ENCODE data around the gene FRAS1.
A peak's percentile ranks its signal among the peaks of the same experiment; 100 is the strongest.
"Not testable (repeated sequence)": the region's sequence is repeated elsewhere in the genome, so short reads cannot be mapped to it uniquely, and the experiment has no call there.

FRAS1 gene

DNA sequence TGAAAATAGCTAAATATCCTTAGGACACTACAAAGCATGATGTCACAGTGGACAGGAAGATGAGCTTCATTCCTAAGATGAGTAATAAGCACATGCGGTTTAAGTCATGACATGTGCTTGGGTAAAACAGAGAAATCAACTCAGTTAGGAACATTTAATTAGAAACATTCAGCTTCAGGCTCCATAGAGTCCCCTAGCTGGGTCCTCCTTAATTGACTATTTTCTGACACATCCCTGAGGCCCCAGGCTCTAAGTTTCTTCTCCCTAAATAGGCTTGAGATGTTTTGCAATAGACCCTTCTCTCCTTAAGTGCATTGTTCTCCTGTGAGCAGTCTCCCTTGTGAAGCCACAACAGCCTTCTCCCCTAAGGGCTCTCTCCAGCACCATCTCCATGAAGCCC is 424.1 kb downstream of the FRAS1 start:
- DNase-seq (ENCODE audit: low read depth), result peak; percentile 92
- Histone ChIP-seq H3K36me3 (ENCODE audit: control insufficient read depth, insufficient read depth, low read length, severe bottlenecking) (peaks cover 3% of the 10 kb centered on the region), H3K9ac (ENCODE audit: low read length) (peak overlapping the region; percentile 72), H3K4me1 (ENCODE audit: control insufficient read depth, insufficient read depth, low read length) (peaks cover 52% of the 10 kb centered on the region), H3K27me3 (replicated peaks; ENCODE audit: control insufficient read depth, insufficient read depth, low read length) (no peaks in the 10 kb centered on the region), H3K4me3 (ENCODE audit: low read length) (no peak overlapping the region), H3K9me3 (ENCODE audit: control insufficient read depth, low read length) (no peaks in the 10 kb centered on the region)

DNA sequence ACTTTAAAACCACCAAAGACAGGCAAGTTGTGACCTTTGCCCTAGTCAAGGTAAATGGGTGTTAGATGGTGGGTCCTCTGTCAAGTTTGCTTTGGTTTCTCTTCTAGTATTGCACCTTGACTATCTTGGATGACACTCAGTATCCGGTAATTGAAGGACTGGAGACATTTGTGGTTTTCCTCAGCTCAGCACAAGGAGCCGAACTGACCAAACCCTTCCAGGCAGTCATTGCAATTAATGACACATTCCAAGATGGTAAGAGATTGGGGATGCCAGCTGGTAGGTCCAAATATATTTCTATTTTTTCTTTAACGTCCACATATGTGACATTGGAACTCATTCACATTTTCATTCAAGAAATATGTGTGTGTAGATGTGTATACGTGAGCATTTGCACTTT is 425.2 kb downstream of the FRAS1 start:
- DNase-seq (ENCODE audit: low read depth), result no peak
- Histone ChIP-seq H3K9me3 (ENCODE audit: control insufficient read depth, low read length) (no peaks in the 10 kb centered on the region), H3K9ac (ENCODE audit: low read length) (no peak overlapping the region), H3K4me3 (ENCODE audit: low read length) (no peak overlapping the region), H3K27me3 (replicated peaks; ENCODE audit: control insufficient read depth, insufficient read depth, low read length) (no peaks in the 10 kb centered on the region), H3K4me1 (ENCODE audit: control insufficient read depth, insufficient read depth, low read length) (peaks cover 48% of the 10 kb centered on the region), H3K36me3 (ENCODE audit: control insufficient read depth, insufficient read depth, low read length, severe bottlenecking) (peaks cover 3% of the 10 kb centered on the region)

DNA sequence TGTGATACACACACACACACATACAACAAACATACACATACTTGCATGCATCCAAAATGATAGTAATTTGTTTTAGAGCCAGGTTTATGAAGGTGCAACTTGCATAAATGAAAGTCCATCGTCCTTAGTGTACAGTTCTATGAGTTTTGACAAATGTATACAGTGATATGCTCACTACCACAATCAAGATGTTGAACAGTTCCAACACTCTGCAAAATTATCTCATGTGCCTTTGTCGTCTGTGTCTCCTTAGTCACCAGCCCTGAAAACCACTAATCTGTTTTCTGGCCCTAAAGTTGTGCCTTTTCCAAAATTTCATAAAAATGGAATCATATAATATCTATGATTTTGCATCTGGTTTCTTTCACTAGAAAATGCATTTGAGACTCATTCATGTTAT is 426.7 kb downstream of the FRAS1 start:
- Histone ChIP-seq H3K36me3 (ENCODE audit: control insufficient read depth, insufficient read depth, low read length, severe bottlenecking) (peaks cover 3% of the 10 kb centered on the region), H3K4me1 (ENCODE audit: control insufficient read depth, insufficient read depth, low read length) (peaks cover 42% of the 10 kb centered on the region), H3K4me3 (ENCODE audit: low read length) (no peak overlapping the region), H3K9ac (ENCODE audit: low read length) (no peak overlapping the region), H3K27me3 (replicated peaks; ENCODE audit: control insufficient read depth, insufficient read depth, low read length) (no peaks in the 10 kb centered on the region), H3K9me3 (ENCODE audit: control insufficient read depth, low read length) (no peaks in the 10 kb centered on the region)
- no peak for DNase-seq (ENCODE audit: low read depth)

DNA sequence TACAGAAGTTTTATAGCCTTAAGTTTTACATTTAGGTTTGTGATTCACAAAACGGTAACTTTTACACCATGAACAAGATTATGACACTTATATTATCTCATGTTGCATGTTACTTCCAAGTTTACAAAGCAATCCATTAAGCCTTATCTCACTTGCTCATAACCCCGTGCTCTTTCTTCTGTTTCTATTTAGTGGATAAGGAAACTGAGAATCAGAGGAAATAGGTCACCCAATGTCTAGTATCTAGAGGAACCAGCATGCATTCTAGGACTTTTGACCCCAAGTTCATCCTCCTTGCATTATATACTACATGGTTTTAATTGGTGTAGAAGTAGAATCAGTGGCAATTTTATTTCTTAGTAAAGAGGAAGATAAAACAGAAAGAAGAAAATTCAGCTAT is 427.5 kb downstream of the FRAS1 start:
- Histone ChIP-seq H3K36me3 (ENCODE audit: control insufficient read depth, insufficient read depth, low read length, severe bottlenecking) (peaks cover 7% of the 10 kb centered on the region), H3K27me3 (replicated peaks; ENCODE audit: control insufficient read depth, insufficient read depth, low read length) (no peaks in the 10 kb centered on the region), H3K9ac (ENCODE audit: low read length) (no peak overlapping the region), H3K9me3 (ENCODE audit: control insufficient read depth, low read length) (no peaks in the 10 kb centered on the region), H3K4me3 (ENCODE audit: low read length) (no peak overlapping the region), H3K4me1 (ENCODE audit: control insufficient read depth, insufficient read depth, low read length) (peaks cover 42% of the 10 kb centered on the region)
- no peak for DNase-seq (ENCODE audit: low read depth)

DNA sequence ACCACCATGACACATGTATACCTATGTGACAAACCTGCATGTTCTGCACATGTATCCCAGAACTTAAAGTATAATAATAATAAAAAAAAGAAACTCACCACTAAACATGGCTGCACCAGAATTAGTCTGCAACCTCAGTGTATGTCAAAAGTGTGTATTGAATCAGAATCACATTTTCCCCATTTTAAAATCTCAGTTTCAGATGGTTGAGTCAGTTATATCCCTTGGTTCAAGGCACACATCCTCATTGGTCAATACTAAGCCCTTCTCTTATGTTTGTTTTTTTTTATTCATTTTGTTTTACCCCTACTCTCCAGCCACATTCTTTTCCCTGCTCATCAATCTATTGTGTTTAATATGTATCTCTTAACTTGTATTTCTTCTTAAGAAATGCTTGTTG is 436.6 kb downstream of the FRAS1 start:
- Histone ChIP-seq H3K4me1 (ENCODE audit: control insufficient read depth, insufficient read depth, low read length) (peaks cover 17% of the 10 kb centered on the region), H3K4me3 (ENCODE audit: low read length) (no peak overlapping the region), H3K27me3 (replicated peaks; ENCODE audit: control insufficient read depth, insufficient read depth, low read length) (no peaks in the 10 kb centered on the region), H3K9me3 (ENCODE audit: control insufficient read depth, low read length) (no peaks in the 10 kb centered on the region), H3K9ac (ENCODE audit: low read length) (no peak overlapping the region), H3K36me3 (ENCODE audit: control insufficient read depth, insufficient read depth, low read length, severe bottlenecking) (peaks cover 4% of the 10 kb centered on the region)
- no peak for DNase-seq (ENCODE audit: low read depth)

DNA sequence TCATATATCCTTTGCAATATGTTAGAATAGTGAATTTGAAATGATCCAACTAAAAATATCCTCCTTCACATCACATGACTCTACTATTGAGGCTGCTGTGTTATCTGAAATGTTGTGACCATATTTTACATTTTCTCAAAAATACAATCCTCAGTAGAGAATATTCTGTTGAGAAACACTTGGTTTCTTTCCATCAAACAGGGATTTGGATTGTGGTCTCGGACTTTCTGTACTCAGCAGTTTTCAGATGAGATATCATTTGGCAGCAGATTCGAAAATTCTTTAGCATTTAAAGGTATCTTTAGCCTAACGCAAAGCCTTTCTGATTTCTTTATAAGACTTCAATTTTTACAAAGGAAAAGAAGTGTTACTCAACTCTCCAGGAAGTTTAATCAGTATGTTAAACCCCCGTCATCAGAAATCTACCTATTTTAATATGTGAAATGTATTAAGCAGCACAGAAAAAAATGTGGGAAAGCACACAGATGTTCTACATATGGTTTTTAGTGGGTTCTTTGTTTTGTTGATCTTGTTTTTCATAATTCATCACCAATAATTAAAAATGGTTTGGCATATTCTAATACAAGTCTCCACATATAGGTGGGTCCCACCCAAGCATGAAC is 439.0 kb downstream of the FRAS1 start:
- H3K27me3 ChIP-seq (replicated peaks; ENCODE audit: control insufficient read depth, insufficient read depth, low read length), result no peaks in the 10 kb centered on the region
- peak overlapping the region; percentile 78 for H3K9ac ChIP-seq (ENCODE audit: low read length)
- no peaks in the 10 kb centered on the region for H3K36me3 ChIP-seq (ENCODE audit: control insufficient read depth, insufficient read depth, low read length, severe bottlenecking)
- H3K4me3 ChIP-seq (ENCODE audit: low read length), result peak overlapping the region; percentile 67
- no peaks in the 10 kb centered on the region for H3K9me3 ChIP-seq (ENCODE audit: control insufficient read depth, low read length)
- H3K4me1 ChIP-seq (ENCODE audit: control insufficient read depth, insufficient read depth, low read length), result peaks cover 17% of the 10 kb centered on the region
- peak; percentile 63 for DNase-seq (ENCODE audit: low read depth)

DNA sequence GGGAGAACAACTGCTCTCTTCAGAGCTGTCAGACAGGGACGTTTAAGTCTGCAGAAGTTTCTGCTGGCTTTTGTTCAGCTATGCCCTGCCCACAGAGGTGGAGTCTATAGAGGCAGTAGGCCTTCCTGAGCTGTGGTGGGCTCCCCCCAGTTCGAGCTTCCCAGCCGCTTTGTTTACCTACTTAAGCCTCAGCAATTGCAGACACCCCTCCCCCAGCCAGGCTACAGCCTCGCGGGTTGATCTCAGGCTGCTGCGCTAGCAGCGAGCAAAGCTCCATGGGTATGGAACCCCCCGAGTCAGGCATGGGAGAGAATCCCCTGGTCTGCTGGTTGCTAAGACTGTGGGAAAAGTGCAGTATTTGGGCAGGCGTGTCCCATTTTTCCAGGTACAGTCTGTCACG is 449.1 kb downstream of the FRAS1 start:
- DNase-seq (ENCODE audit: low read depth); H3K36me3 ChIP-seq (ENCODE audit: control insufficient read depth, insufficient read depth, low read length, severe bottlenecking); H3K4me3 ChIP-seq (ENCODE audit: low read length); H3K9me3 ChIP-seq (ENCODE audit: control insufficient read depth, low read length); H3K4me1 ChIP-seq (ENCODE audit: control insufficient read depth, insufficient read depth, low read length); H3K9ac ChIP-seq (ENCODE audit: low read length); H3K27me3 ChIP-seq (replicated peaks; ENCODE audit: control insufficient read depth, insufficient read depth, low read length): not testable (repeated sequence)

DNA sequence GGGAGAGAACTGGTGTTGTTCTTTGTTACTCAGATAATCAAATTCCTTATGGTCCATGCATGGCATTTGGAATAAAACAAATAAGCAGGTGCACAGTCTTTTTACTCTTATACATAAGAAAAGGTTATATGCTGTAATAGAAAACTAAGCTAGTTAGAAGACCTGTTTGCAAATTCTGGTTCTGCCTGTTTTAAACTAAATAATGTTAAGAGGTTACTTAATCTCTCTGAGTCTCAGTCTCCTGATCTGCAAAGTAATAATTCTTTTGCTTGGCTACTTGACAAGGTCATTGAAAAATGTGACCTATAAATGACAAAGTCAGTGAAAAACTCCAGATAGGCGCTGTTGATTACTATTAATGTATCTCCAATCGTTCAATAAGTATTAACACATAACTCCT is 451.9 kb downstream of the FRAS1 start:
- Histone ChIP-seq H3K9me3 (ENCODE audit: control insufficient read depth, low read length) (no peaks in the 10 kb centered on the region), H3K4me3 (ENCODE audit: low read length) (no peak overlapping the region), H3K4me1 (ENCODE audit: control insufficient read depth, insufficient read depth, low read length) (no peaks in the 10 kb centered on the region), H3K9ac (ENCODE audit: low read length) (no peak overlapping the region), H3K36me3 (ENCODE audit: control insufficient read depth, insufficient read depth, low read length, severe bottlenecking) (no peaks in the 10 kb centered on the region), H3K27me3 (replicated peaks; ENCODE audit: control insufficient read depth, insufficient read depth, low read length) (no peaks in the 10 kb centered on the region)
- no peak for DNase-seq (ENCODE audit: low read depth)

DNA sequence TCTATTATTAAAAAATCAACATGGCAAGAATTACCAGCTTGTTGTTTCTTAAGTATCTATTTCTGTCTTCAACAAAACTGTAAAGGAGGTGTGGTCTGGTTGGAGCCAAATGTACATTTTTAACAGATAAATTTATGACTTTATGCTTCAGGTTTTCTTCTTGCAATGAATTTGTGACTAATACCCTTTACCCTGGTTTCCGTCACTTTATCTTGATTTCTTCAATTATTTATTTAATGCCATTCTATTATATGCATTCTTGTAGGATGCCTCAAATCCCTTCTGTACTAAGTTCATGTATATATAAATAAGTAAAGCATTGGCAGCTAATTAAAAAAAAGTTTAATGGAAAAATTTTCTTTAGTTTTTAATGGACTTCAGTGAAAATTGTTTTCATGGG is 453.0 kb downstream of the FRAS1 start:
- no peaks in the 10 kb centered on the region for H3K36me3 ChIP-seq (ENCODE audit: control insufficient read depth, insufficient read depth, low read length, severe bottlenecking)
- H3K9ac ChIP-seq (ENCODE audit: low read length), result no peak overlapping the region
- no peak overlapping the region for H3K4me3 ChIP-seq (ENCODE audit: low read length)
- no peak for DNase-seq (ENCODE audit: low read depth)
- H3K4me1 ChIP-seq (ENCODE audit: control insufficient read depth, insufficient read depth, low read length), result no peaks in the 10 kb centered on the region
- no peaks in the 10 kb centered on the region for H3K27me3 ChIP-seq (replicated peaks; ENCODE audit: control insufficient read depth, insufficient read depth, low read length)
- H3K9me3 ChIP-seq (ENCODE audit: control insufficient read depth, low read length), result no peaks in the 10 kb centered on the region

DNA sequence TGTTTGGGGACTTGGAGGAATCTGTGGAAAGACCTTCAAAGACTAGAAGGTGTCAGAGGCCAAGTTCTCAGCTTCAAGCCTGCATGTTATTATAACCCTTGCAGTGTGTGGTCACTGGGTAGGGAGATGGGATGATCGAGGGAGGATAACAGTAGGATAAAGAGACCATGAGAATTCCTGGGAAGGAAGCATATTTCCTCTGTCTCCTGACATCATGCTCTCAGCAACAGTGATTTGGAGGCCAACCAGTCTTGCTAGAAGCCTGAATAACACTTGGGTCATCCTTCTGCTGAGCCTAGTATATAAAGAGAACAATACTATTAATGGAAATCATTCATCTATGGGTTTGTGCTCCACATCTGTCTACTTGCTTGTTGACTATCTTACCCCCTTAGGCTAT is 453.6 kb downstream of the FRAS1 start:
- no peaks in the 10 kb centered on the region for H3K27me3 ChIP-seq (replicated peaks; ENCODE audit: control insufficient read depth, insufficient read depth, low read length)
- no peaks in the 10 kb centered on the region for H3K9me3 ChIP-seq (ENCODE audit: control insufficient read depth, low read length)
- DNase-seq (ENCODE audit: low read depth), result no peak
- no peaks in the 10 kb centered on the region for H3K4me1 ChIP-seq (ENCODE audit: control insufficient read depth, insufficient read depth, low read length)
- H3K36me3 ChIP-seq (ENCODE audit: control insufficient read depth, insufficient read depth, low read length, severe bottlenecking), result no peaks in the 10 kb centered on the region
- H3K9ac ChIP-seq (ENCODE audit: low read length), result no peak overlapping the region
- H3K4me3 ChIP-seq (ENCODE audit: low read length), result no peak overlapping the region

DNA sequence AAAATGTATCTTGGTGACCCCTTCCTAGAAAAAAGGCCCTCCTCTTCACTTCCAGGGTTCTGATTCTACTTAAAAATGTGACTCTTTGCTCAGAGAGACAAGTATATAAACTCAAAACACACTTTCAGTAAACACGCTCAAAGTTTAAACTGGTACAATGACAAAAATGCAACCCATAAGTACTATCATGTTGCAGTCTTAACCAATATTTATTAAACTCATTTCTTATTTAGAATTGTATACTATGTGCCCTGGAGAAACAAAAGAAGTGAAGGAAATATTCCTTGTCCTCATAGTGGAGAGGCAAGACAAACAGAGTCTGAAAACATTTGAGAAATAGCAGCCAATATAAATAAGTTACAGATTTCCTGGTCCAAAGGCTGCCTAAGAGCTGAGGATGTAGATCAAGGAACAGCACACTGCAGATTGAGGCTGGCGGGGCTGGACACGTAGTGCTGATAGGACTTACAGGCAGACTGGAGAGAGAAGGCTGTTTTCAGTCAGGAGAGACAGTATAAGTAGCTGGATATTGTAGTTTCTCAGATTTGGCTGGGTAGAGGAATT is 455.3 kb downstream of the FRAS1 start:
- Histone ChIP-seq H3K27me3 (replicated peaks; ENCODE audit: control insufficient read depth, insufficient read depth, low read length) (no peaks in the 10 kb centered on the region), H3K36me3 (ENCODE audit: control insufficient read depth, insufficient read depth, low read length, severe bottlenecking) (no peaks in the 10 kb centered on the region)
- peak; percentile 47 for DNase-seq (ENCODE audit: low read depth)

DNA sequence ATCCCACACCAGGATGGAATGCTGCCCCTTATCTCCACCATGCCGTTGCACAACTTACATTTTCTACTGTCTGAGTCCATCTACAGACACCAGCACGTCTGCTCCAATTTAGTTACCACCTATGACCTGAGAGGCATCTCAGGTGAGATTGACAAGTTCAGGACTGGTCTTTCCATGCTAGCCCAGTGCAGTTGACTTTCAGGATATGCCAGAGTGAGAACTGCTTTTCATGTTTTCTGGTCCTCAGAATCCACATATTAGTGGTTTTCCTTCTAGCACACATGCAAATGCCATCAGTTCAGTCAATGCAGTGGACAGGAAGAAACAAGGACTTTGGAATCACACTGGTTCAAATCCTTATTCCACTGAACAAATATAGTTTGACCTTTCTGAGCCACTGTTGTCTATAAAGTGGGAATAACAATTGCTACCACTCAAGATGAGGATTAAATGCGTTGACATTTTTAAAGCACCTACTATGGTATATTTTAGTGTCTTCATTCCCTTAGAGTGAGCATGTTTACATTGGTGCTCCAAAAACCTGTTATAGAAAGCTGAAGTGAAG is 456.4 kb downstream of the FRAS1 start:
- Histone ChIP-seq H3K36me3 (ENCODE audit: control insufficient read depth, insufficient read depth, low read length, severe bottlenecking) (no peaks in the 10 kb centered on the region), H3K4me1 (ENCODE audit: control insufficient read depth, insufficient read depth, low read length) (no peaks in the 10 kb centered on the region), H3K9me3 (ENCODE audit: control insufficient read depth, low read length) (no peaks in the 10 kb centered on the region), H3K27me3 (replicated peaks; ENCODE audit: control insufficient read depth, insufficient read depth, low read length) (no peaks in the 10 kb centered on the region), H3K4me3 (ENCODE audit: low read length) (no peak overlapping the region), H3K9ac (ENCODE audit: low read length) (no peak overlapping the region)
- no peak for DNase-seq (ENCODE audit: low read depth)

More for the DNA sequence above, 455.3 kb downstream of the FRAS1 start:
- H3K4me3 ChIP-seq (ENCODE audit: low read length), result no peak overlapping the region
- H3K9ac ChIP-seq (ENCODE audit: low read length), result no peak overlapping the region
- no peaks in the 10 kb centered on the region for H3K4me1 ChIP-seq (ENCODE audit: control insufficient read depth, insufficient read depth, low read length)
- H3K9me3 ChIP-seq (ENCODE audit: control insufficient read depth, low read length), result no peaks in the 10 kb centered on the region

All from adipocyte (in vitro differentiated cells).